GM18502 (cell line): ENCODE measurements around the gene RBL1.

Experiments
- ATAC-seq: cut with Tn5 transposase; IDR thresholded peaks from one replicate; pipeline ENCODE4 v1.9.1; 2021; ENCODE audit warnings: mild to moderate bottlenecking; ENCODE audit not compliant: unreplicated experiment, poor library complexity

Gene RBL1

GRCh38 chr20:36951979-36952738, 143.6 kb downstream of the RBL1 start:
- ATAC-seq = no peak

GRCh38 chr20:36951198-36951978, 144.4 kb downstream of the RBL1 start, which contains the start of gene SAMHD1:
SAMHD1 (minus strand) TSS chr20:36951708; CDS start chr20:36951643, 65 bp downstream.
- ATAC-seq = peak; percentile 88

- peak; percentile 4 for ATAC-seq
These were observed 145.2 kb downstream of the RBL1 start for GRCh38 chr20:36950414-36951197.
